ENCODE data around the gene LCN12.

- TF ChIP-seq POLR2A (IDR thresholded peaks at IDR 0.05; ENCODE audit: low read depth): no peak
- TF ChIP-seq POLR2AphosphoS5 (IDR thresholded peaks at IDR 0.05): no peak
These were observed 30.4 kb upstream of the LCN12 start for GRCh38 chr9:136921718-136922117.
